ENCODE results near the gene ENTPD2.

Gene ENTPD2

GRCh38 chr9:137080260-137081122 is 26.6 kb upstream of the ENTPD2 start:
- no peak for DNase-seq (ENCODE audit: low spot score)

DNA sequence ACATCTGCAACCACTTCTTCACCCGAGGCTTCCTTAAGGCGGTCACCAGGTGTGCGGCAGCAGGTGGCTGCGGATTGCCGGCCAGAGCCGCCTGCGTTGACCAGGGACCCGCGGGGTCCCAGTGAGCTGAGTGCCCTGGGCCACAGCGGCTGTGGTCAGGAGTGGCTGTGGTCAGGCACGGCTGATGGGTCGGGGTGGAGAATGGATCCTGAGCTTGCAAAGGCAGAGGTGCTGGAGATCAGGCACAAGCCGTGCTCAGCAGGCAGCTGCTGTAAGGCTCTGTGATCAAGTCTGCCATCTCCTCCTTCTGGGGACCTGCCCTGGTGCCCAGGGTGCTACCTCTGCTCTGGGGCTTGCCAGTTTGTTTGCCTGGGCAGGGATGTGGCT is 25.5 kb upstream of the ENTPD2 start:
- DNase-seq (ENCODE audit: low spot score): no peak

GRCh38 chr9:137078701-137079400 is 25.0 kb upstream of the ENTPD2 start:
- no peak for DNase-seq (ENCODE audit: low spot score)

- no peak for DNase-seq (ENCODE audit: low spot score)
These were observed 24.2 kb upstream of the ENTPD2 start for GRCh38 chr9:137077758-137078693.

DNA sequence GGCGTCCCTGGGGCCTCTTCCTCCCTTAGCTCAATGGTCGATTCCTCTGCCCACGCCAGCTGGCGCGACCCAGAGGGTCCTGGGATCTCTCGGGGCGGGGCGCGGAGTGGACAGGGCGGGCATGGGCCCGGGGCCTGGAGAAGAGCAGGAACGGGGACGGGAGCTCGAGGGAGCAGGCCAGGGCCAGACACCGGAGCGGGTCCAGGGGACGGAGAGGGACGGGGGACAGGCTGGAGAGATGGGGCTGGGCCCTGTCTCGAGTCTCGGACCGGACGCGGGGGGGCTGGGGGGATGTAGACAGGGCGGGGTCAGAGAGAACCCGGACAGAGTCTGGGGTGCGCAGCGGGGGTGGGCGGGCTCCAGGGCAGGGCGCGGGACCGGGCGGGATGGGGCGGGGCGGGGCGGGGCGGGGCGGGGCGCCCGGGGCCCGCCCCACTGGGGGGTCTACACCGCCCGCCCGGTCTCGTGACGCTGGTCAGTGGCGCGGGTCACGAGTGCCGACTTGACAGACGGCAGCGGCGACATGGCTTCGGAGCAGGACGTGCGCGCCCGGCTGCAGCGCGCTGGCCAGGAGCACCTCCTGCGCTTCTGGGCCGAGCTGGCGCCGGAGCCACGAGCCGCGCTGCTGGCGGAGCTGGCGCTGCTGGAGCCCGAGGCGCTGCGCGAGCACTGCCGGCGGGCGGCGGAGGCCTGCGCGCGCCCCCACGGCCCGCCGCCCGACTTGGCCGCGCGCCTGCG is 23.3 kb upstream of the ENTPD2 start, which contains the start of gene UAP1L1:
UAP1L1 (plus strand) TSS at position 508 of the 738 bp plus-strand sequence; CDS start at position 524, 16 bp downstream.
- DNase-seq (ENCODE audit: low spot score): no peak

DNA sequence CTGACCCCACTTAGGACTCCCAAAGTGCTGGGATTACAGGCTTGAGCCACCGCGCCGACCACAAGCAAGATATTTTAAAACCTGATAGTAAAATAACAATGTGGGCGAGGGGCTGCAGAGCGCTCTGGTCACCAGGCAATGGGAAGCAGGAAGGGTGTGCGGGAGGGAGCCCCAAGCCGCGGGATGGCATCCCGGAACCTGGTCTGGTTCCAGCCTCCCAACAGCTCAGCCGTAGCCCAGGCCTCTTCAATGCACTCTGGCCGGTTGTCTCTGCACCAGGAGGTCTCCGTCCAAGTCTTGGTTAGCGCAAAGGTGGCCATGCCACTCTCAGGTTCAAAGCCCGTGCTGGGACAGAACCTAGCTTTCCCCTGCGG is 22.8 kb upstream of the ENTPD2 start:
- no peak for DNase-seq (ENCODE audit: low spot score)

GRCh38 chr9:137075275-137075775 is 21.5 kb upstream of the ENTPD2 start:
- DNase-seq (ENCODE audit: low spot score): no peak

- no peak for DNase-seq (ENCODE audit: low spot score)
These were observed 20.9 kb upstream of the ENTPD2 start for GRCh38 chr9:137074657-137075274.

GRCh38 chr9:137073992-137074399 is 20.1 kb upstream of the ENTPD2 start:
- DNase-seq (ENCODE audit: low spot score): no peak

DNA sequence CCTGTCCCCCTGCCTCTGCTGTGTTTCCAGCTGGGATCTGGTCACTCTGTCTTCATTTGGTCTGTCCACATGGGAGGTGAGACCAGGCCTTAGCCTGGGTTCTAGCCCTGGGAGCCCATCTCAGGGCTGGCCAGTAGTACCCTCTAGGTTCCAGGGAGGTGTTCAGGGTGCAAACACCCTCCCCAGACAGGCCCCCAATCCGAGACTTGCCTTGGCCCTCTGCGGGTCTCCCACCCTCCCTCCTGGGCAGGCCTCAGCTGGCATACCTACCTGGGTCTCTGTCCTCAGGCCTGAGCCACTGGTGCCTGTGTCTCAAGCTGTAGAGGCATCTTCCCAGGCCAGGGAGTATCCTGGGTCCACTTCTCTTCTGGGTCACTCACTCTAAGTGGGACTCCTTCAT is 17.4 kb upstream of the ENTPD2 start:
- no peak for DNase-seq (ENCODE audit: low spot score)

DNA sequence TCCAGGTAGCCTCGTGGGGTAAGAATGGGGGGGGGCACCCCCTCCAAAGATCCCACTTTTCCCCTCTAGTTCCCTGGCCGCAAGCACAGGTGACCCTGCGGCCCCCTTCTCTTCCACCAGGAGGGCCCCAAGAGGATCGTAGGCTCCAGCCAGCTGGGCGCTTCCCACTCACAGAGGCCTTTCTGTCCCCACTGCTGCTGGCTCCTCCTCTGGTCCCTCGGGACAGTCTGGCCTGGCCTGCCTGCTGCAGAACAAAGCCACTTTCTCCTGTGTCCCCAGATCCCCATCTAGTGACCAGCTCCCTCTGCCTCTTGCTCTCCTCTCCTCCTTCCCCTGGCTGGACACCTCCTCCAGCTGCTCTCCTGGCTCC is 17.0 kb upstream of the ENTPD2 start:
- peak; percentile 92 for DNase-seq (ENCODE audit: low spot score)

DNA sequence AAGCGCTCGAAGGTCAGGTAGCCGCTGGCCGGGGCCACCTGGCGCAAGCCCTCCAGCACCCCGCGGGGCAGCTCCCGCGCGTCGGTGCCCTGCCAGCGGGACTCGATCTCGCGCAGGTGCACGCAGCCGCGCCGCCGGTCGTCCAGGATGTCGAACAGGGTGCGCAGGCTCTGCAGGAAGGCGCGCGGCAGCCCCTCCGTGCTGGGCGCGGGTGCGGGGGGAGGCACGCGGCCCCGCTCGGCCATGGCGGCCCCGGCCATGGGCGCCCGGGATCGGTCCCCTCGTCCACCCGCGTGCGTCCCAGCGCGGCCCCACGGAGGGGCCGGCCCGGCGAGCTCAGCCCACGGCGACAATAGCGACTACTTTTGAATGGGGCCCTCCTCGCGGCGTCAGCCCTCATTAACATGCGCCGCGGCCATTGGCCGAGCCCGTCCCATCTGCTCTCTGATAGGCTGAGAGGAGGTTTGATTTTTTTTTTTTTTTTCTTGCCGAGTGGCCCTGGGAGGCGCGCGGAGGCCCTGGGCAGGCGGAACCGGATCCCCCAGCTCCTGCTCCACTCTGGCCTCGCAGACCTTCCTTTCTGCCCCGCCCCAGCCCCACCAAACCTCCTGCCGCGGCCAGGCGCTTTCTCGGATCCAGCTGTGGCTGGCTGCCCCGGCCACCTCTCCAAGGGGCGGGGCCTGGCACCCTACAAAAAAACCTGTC is 16.5 kb upstream of the ENTPD2 start, which contains the start of gene SAPCD2:
SAPCD2 (minus strand) TSS at position 357 of the 705 bp plus-strand sequence; CDS start at position 260, 97 bp downstream.
- DNase-seq (ENCODE audit: low spot score): peak; percentile 96

GRCh38 chr9:137069508-137070091 is 15.7 kb upstream of the ENTPD2 start:
- DNase-seq (ENCODE audit: low spot score): no peak

DNA sequence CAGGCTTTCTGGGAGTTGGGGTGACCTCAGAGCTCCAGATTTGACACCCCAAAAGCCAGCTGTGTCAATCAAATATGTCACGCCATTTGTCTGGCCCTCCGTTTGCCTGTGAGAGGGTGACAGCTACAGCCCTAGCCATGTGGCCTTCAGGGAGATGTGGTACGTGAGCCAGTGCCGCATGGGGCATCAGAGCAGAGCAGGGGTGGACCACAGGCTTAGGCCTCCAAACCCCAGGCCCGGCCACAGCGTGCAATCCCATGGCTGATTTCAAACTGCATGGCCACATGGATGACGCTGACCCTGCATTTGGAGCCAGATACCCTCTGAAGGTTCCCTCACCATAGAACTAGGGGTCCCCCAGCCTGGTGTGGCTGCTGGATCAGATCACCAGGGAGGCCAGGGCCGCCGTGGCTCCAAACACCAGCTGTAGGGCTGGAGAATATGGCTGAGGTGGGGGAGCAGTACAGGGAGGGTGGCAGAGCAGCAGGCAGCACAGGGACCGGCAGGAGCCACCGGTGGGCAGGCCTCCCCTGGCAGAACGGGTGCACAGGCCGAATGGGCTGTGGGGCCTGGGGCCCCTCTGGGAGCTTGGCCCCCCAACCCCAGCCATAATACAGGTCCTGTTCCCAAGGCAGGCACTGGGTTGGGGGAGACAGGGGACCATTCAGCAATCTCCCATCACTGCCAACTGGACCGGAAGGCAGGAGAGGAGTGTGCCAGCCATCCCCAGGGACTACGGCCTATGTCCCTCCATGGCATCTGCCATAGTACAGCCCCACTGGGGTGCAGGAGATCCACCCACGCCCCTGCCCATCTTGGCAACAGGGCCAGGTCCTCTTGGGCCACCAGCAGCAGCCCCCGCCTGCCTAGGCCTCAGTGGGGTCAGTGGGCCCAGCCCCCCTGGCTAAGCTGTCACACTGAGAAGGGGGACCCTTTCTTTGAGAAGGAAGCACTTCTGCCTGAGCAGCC is 15.0 kb upstream of the ENTPD2 start:
- DNase-seq (ENCODE audit: low spot score): no peak

DNA sequence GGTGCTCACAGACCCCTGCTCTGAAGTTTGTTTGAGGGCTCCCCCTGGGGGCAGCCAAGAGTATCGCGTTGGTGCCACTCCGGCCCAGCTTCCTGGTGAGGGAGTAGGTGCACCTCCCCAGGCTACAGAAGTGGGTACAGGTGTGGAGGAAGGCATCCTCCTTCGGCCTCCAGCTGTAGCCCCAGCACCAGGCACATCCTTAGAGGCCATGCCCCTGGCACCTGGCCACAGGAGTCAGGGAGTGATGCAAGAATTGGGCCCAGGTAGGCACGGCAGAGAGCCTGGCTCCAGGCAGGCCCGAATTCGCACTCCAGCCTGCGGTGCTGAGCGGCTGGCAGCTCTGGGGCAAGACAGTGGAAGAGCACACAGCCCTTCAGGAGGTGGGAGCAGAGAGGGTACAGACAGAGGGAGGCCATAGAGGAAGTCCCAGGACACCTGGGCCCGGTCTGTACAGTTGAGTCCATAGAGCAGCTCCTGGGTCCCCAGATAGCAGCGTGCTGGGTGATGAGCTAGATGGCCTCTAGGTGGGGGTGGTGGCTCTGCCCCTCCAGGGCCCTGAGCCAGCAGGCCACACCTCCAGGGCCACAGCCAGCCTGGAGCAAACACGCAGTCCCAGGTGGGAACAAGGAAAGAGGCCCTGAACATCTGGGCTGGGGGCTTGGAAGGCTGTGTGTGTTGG is 14.1 kb upstream of the ENTPD2 start:
- peak; percentile 89 for DNase-seq (ENCODE audit: low spot score)

DNA sequence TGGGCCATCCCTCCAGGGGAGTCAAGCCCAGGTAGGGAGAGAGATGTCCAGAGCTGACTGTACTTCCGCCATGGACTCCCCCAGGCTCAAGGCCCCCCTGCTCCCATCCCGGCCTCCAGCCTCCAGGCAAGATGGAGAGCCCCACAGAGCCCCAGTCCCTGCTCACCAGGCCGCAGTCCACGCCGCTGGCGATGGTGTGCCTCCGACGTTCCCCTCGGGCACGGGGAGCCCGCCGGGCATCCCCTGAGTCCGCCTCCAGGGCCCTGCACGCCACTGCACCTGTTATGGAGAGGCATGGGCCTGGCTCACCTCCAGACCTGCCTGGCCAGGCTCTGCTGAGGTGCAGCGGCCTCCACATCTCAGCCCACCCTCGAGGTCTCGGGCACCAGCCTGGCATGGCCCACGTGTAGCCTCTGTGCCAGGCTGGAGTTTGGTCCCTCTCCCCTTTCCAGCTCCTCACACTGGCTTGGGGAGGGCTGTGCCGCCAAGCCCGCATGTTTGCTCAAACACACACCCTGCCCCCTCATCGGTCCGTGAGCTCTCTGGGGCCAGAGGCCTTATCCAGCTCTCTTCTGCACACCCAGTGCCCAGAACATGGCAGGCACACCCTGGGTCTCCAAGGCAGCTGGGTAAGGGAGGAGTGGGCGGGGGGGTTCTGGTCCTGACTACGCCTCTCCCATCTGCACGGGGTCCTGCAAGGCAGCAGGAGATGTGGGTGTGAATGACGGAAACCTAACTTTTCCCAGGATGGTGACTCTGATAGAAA is 12.4 kb upstream of the ENTPD2 start:
- DNase-seq (ENCODE audit: low spot score): no peak

All from SK-N-DZ (cell line).